ENCODE results near the gene RGL1.
A peak's percentile ranks its signal among the peaks of the same experiment; 100 is the strongest.

Gene RGL1

DNA sequence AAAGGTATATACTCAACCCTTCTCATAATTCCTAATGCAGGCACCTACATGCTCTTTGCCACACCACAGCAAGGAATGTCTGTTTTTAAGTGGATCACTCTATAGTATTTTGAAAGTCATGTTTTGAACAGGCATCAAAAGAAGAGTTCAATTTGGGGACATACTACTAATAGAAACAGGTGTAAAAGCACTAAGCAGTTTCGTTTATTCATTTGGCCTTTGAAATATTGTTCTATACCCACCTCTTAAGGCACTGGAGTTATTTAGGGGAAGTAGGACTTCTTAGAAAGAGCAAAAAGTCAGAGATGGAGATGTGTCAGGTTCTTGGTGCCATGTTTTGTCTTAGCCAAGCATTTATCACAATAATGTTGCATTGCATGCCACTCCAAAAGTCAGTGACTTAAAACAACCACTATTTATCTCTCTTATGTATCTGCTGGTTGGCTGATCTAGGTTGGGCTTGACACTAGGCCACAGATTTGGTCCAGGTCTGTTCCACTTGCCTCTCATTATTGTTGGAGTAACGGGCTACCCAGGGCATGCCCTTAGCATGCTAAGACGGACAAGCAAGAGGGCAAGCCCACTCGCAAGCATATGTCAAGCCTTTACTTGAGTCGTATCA, 107.5 kb downstream of the RGL1 start:
- Histone ChIP-seq H3K9me3 (ENCODE audit: control extremely low read depth in 1 of 5, control insufficient read depth in 4 of 5, insufficient read depth in 2 of 5, low read depth in 1 of 5, low read length in 4 of 5) (no peaks in the 10 kb centered on the region), H3K36me3 (ENCODE audit: control insufficient read depth in 4 of 4, insufficient read depth in 4 of 4, low read length in 3 of 4) (no peaks in the 10 kb centered on the region), H3K27me3 (replicated peaks in 2 of 5; ENCODE audit: control insufficient read depth in 4 of 5, insufficient read depth in 5 of 5, low read length in 4 of 5) (peaks cover 0 to 3% (median 0%) of the 10 kb centered on the region in 5 experiments), H3K4me1 (ENCODE audit: control extremely low read depth in 1 of 4, control insufficient read depth in 4 of 4, insufficient read depth in 4 of 4, low read length in 3 of 4) (peaks cover 10 to 37% (median 19%) of the 10 kb centered on the region in 4 experiments), H3K4me3 (ENCODE audit: control insufficient read depth in 1 of 7, extremely low read depth in 1 of 7, insufficient read depth in 4 of 7, low read depth in 2 of 7, low read length in 6 of 7) (no peak overlapping the region), H3K27ac (ENCODE audit: insufficient read depth in 1 of 2, low read depth in 1 of 2, low read length in 2 of 2, poor library complexity in 1 of 2, severe bottlenecking in 2 of 2) (no peak overlapping the region)
- WGBS (ENCODE audit: insufficient coverage): 100% methylated on average over 5 of the region's 5 CpGs
- CTCF ChIA-PET: interaction anchor here (1.5 to 5.6 kb wide), 3 partner anchors 14 to 259 kb away, joined by 4 to 138 read pairs (median 32); partner anchors contain the start of gene APOBEC4
- POLR2A ChIA-PET: interaction anchor here (0.6 kb wide), 1 partner anchor 674 kb away, joined by 3 read pairs; no protein-coding TSS in a partner anchor
- DNase-seq: no peak

DNA sequence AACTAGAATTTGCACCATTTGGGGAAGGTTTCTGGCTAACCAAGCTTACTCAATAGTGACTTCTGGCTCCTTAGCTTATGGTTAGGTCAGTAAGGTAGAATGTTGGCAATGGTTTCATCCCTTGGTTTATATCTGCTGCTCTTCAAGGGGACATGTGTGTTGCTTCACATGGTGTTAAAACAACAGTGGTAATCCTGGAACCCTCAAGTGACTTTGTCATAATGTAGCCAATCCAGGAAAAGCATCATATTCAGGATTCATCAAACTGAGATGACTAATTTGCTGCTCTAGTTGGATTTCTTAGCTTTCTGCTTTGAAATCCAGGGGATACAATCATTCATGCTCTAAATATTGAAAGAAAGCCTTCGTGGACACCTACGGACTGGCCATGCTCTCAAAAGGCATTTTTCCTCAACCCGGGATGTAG, 108.7 kb downstream of the RGL1 start:
- no CpG with 5 or more reads among the region's 3 CpGs for WGBS (ENCODE audit: insufficient coverage)
- POLR2A ChIA-PET: no interaction called here

DNA sequence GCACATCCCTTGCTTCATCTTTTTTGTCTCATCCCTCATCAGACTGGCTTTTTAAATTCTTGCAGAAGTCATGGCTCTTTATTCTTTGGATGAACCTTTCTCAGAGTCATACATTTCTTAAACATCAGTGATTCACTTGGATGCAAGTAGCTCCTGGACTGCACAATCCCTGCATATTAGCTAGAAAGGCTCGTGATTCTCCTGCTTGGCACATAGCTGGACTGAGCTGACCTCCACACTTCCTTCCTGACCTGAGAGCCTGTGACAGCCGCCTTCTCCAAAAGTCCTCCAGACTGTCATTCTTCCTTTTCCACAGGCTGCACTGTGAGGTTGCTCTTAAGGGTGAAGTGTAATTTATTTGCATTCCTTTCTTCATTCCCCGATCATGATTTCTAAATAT, 109.4 kb downstream of the RGL1 start:
- WGBS (ENCODE audit: insufficient coverage): 20% methylated on average over 2 of the region's 3 CpGs
- Histone ChIP-seq H3K27ac (ENCODE audit: insufficient read depth in 1 of 2, low read depth in 1 of 2, low read length in 2 of 2, poor library complexity in 1 of 2, severe bottlenecking in 2 of 2) (no peak overlapping the region), H3K27me3 (replicated peaks in 2 of 5; ENCODE audit: control insufficient read depth in 4 of 5, insufficient read depth in 5 of 5, low read length in 4 of 5) (peaks cover 0 to 2% (median 0%) of the 10 kb centered on the region in 5 experiments), H3K4me1 (ENCODE audit: control extremely low read depth in 1 of 4, control insufficient read depth in 4 of 4, insufficient read depth in 4 of 4, low read length in 3 of 4) (peaks cover 10 to 37% (median 19%) of the 10 kb centered on the region in 4 experiments), H3K9me3 (ENCODE audit: control extremely low read depth in 1 of 5, control insufficient read depth in 4 of 5, insufficient read depth in 2 of 5, low read depth in 1 of 5, low read length in 4 of 5) (no peaks in the 10 kb centered on the region), H3K4me3 (ENCODE audit: control insufficient read depth in 1 of 7, extremely low read depth in 1 of 7, insufficient read depth in 4 of 7, low read depth in 2 of 7, low read length in 6 of 7) (no peak overlapping the region), H3K36me3 (ENCODE audit: control insufficient read depth in 4 of 4, insufficient read depth in 4 of 4, low read length in 3 of 4) (no peaks in the 10 kb centered on the region)
- CTCF ChIA-PET: interaction anchor here (1.3 to 5.6 kb wide), 5 partner anchors 16 to 260 kb away, joined by 3 to 138 read pairs (median 18); partner anchors contain the start of gene APOBEC4
- POLR2A ChIA-PET: no interaction called here
- DNase-seq: no peak

More for the DNA sequence above, 108.7 kb downstream of the RGL1 start:
- Histone ChIP-seq H3K4me1 (ENCODE audit: control extremely low read depth in 1 of 4, control insufficient read depth in 4 of 4, insufficient read depth in 4 of 4, low read length in 3 of 4) (peaks cover 10 to 37% (median 19%) of the 10 kb centered on the region in 4 experiments), H3K4me3 (ENCODE audit: control insufficient read depth in 1 of 7, extremely low read depth in 1 of 7, insufficient read depth in 4 of 7, low read depth in 2 of 7, low read length in 6 of 7) (no peak overlapping the region), H3K36me3 (ENCODE audit: control insufficient read depth in 4 of 4, insufficient read depth in 4 of 4, low read length in 3 of 4) (no peaks in the 10 kb centered on the region), H3K27me3 (replicated peaks in 2 of 5; ENCODE audit: control insufficient read depth in 4 of 5, insufficient read depth in 5 of 5, low read length in 4 of 5) (peaks cover 0 to 3% (median 0%) of the 10 kb centered on the region in 5 experiments), H3K9me3 (ENCODE audit: control extremely low read depth in 1 of 5, control insufficient read depth in 4 of 5, insufficient read depth in 2 of 5, low read depth in 1 of 5, low read length in 4 of 5) (no peaks in the 10 kb centered on the region), H3K27ac (ENCODE audit: insufficient read depth in 1 of 2, low read depth in 1 of 2, low read length in 2 of 2, poor library complexity in 1 of 2, severe bottlenecking in 2 of 2) (no peak overlapping the region)
- no peak for DNase-seq
- CTCF ChIA-PET: interaction anchor here (1.3 to 5.6 kb wide), 4 partner anchors 15 to 260 kb away, joined by 3 to 138 read pairs (median 25); partner anchors contain the start of gene APOBEC4

DNA sequence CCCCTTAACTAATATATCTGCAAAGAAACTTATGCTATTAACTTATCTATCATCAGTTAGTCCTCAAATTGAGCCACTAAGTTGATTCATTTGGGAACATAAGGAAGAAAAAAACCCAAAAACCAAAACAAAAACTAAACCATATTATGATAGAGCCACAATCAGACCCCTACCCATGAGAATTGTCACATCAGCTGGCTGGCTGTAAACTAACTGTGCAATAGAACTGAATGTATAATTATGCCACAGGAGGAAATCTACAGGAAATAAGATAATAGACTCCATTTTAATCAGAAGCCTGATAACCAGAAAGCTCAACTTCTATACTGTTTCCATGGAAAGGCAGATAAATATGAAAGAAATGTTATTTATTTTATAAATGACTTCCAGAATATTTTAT, 110.0 kb downstream of the RGL1 start:
- ChIA-PET POLR2A (no interaction called here), CTCF (interaction anchor here (1.1 to 5.6 kb wide), 9 partner anchors 13 to 777 kb away, joined by 3 to 138 read pairs (median 6); partner anchors contain the start of gene APOBEC4)
- no peaks in the 10 kb centered on the region for H3K9me3 ChIP-seq (ENCODE audit: control extremely low read depth in 1 of 5, control insufficient read depth in 4 of 5, insufficient read depth in 2 of 5, low read depth in 1 of 5, low read length in 4 of 5)
- H3K4me1 ChIP-seq (ENCODE audit: control extremely low read depth in 1 of 4, control insufficient read depth in 4 of 4, insufficient read depth in 4 of 4, low read length in 3 of 4): peaks cover 10 to 37% (median 19%) of the 10 kb centered on the region in 4 experiments
- H3K36me3 ChIP-seq (ENCODE audit: control insufficient read depth in 4 of 4, insufficient read depth in 4 of 4, low read length in 3 of 4): no peaks in the 10 kb centered on the region
- peak; percentile 20 to 70 (median 55) for DNase-seq
- no peak overlapping the region for H3K27ac ChIP-seq (ENCODE audit: insufficient read depth in 1 of 2, low read depth in 1 of 2, low read length in 2 of 2, poor library complexity in 1 of 2, severe bottlenecking in 2 of 2)
- peaks cover 0 to 2% (median 0%) of the 10 kb centered on the region in 5 experiments for H3K27me3 ChIP-seq (replicated peaks in 2 of 5; ENCODE audit: control insufficient read depth in 4 of 5, insufficient read depth in 5 of 5, low read length in 4 of 5)
- H3K4me3 ChIP-seq (ENCODE audit: control insufficient read depth in 1 of 7, extremely low read depth in 1 of 7, insufficient read depth in 4 of 7, low read depth in 2 of 7, low read length in 6 of 7): peak overlapping the region in 1 of 7 experiments; percentile 19

DNA sequence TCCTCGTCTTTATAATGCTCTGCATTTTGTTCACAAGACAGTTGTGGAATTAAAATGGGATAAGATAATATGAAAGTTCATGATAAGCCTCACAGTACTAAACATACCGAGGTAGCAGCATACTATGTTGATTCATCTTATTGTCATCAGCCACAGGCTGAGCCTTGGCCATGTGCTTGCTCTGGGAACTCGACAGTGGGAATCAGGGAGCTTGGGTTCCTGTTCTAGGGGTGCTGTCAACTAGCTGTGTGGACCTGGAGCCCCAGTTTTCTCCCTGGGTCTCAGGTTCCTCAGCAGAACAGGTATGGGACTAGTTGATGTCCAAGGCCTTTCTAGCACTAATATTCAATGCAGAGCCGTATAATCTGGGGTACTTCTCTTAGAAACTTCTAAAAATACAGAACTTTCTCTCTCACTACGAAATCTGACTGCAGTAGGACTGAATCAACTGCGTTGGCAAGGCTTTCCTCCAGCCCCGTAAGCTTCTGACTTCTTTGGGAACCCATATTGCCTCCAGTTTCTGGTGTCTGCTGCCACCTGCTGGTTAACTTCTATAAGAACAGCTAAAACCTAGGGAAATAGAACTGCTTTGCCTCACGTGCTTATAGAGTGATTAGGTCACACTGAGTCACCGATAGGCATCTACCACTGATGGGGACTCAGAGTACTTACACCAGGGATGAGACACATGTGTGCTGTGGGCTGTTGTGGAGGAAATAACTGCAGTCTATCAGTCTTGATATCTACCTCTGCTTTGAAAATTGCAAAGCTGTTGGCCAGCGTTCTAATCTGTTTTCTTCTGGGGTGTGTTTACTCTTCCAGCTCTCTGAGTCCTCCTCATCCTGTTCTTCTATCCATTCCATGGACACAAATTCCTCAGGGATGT, 110.9 kb downstream of the RGL1 start:
- no peak overlapping the region for H3K27ac ChIP-seq (ENCODE audit: insufficient read depth in 1 of 2, low read depth in 1 of 2, low read length in 2 of 2, poor library complexity in 1 of 2, severe bottlenecking in 2 of 2)
- 20% methylated on average over 9 of the region's 10 CpGs for WGBS (ENCODE audit: insufficient coverage)
- ChIA-PET CTCF (interaction anchor here (0.7 to 5.6 kb wide), 25 partner anchors 11 to 776 kb away, joined by 3 to 138 read pairs (median 4); partner anchors contain the start of gene APOBEC4), POLR2A (interaction anchor here (0.6 to 1.1 kb wide), 3 partner anchors 14 to 260 kb away, joined by 3 to 4 read pairs (median 3); no protein-coding TSS in a partner anchor)
- peaks cover 0 to 2% (median 0%) of the 10 kb centered on the region in 5 experiments for H3K27me3 ChIP-seq (replicated peaks in 2 of 5; ENCODE audit: control insufficient read depth in 4 of 5, insufficient read depth in 5 of 5, low read length in 4 of 5)
- DNase-seq: peak; percentile 88 to 92 (median 90)
- no peaks in the 10 kb centered on the region for H3K9me3 ChIP-seq (ENCODE audit: control extremely low read depth in 1 of 5, control insufficient read depth in 4 of 5, insufficient read depth in 2 of 5, low read depth in 1 of 5, low read length in 4 of 5)
- H3K36me3 ChIP-seq (ENCODE audit: control insufficient read depth in 4 of 4, insufficient read depth in 4 of 4, low read length in 3 of 4): no peaks in the 10 kb centered on the region
- peaks cover 10 to 35% (median 19%) of the 10 kb centered on the region in 4 experiments for H3K4me1 ChIP-seq (ENCODE audit: control extremely low read depth in 1 of 4, control insufficient read depth in 4 of 4, insufficient read depth in 4 of 4, low read length in 3 of 4)
- peak overlapping the region in 4 of 7 experiments; percentile 15 to 27 (median 24) for H3K4me3 ChIP-seq (ENCODE audit: control insufficient read depth in 1 of 7, extremely low read depth in 1 of 7, insufficient read depth in 4 of 7, low read depth in 2 of 7, low read length in 6 of 7)

DNA sequence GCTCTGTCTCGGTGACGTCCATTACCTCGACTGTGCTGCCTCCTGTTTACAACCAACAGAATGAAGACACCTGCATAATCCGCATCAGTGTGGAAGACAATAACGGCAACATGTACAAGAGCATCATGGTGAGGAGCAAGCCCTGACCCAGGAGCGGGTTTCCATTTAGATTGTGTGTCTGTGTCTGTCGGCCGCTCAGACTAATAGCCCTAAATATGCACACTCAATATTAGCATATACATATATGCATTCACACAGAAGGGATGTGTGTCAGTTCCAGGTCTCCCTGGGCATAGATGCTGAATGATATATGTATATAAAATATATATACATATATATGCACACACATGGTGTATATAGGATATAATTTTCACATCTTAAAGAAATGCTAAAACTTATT, 111.7 kb downstream of the RGL1 start:
- ChIA-PET POLR2A (interaction anchor here (1.1 kb wide), 1 partner anchor 261 kb away, joined by 4 read pairs; no protein-coding TSS in a partner anchor), CTCF (interaction anchor here (0.7 to 5.6 kb wide), 20 partner anchors 12 to 362 kb away, joined by 3 to 138 read pairs (median 4); partner anchors contain the start of gene APOBEC4)
- H3K4me3 ChIP-seq (ENCODE audit: control insufficient read depth in 1 of 7, extremely low read depth in 1 of 7, insufficient read depth in 4 of 7, low read depth in 2 of 7, low read length in 6 of 7): no peak overlapping the region
- DNase-seq: no peak
- H3K27me3 ChIP-seq (replicated peaks in 2 of 5; ENCODE audit: control insufficient read depth in 4 of 5, insufficient read depth in 5 of 5, low read length in 4 of 5): peaks cover 0 to 2% (median 0%) of the 10 kb centered on the region in 5 experiments
- H3K36me3 ChIP-seq (ENCODE audit: control insufficient read depth in 4 of 4, insufficient read depth in 4 of 4, low read length in 3 of 4): no peaks in the 10 kb centered on the region
- peaks cover 10 to 29% (median 16%) of the 10 kb centered on the region in 4 experiments for H3K4me1 ChIP-seq (ENCODE audit: control extremely low read depth in 1 of 4, control insufficient read depth in 4 of 4, insufficient read depth in 4 of 4, low read length in 3 of 4)
- H3K9me3 ChIP-seq (ENCODE audit: control extremely low read depth in 1 of 5, control insufficient read depth in 4 of 5, insufficient read depth in 2 of 5, low read depth in 1 of 5, low read length in 4 of 5): no peaks in the 10 kb centered on the region
- no peak overlapping the region for H3K27ac ChIP-seq (ENCODE audit: insufficient read depth in 1 of 2, low read depth in 1 of 2, low read length in 2 of 2, poor library complexity in 1 of 2, severe bottlenecking in 2 of 2)
- 94% methylated on average over 4 of the region's 8 CpGs for WGBS (ENCODE audit: insufficient coverage)

Measured in common myeloid progenitor, CD34-positive (primary cell).